ENCODE measurements around the gene NECTIN4.
"Not testable (repeated sequence)": the region's sequence is repeated elsewhere in the genome, so short reads cannot be mapped to it uniquely, and the experiment has no call there.

NECTIN4 gene

GRCh38 chr1:161054232-161054631, 35.1 kb downstream of the NECTIN4 start:
- DNase-seq (ENCODE audit: low read depth in 2 of 2) = no peak

- no peak for DNase-seq (ENCODE audit: low read depth in 2 of 2)
Observed at GRCh38 chr1:161052899-161053298, 36.5 kb downstream of the NECTIN4 start.

- no peak for DNase-seq (ENCODE audit: low read depth in 2 of 2)
Observed at GRCh38 chr1:161051219-161051618, 38.1 kb downstream of the NECTIN4 start.

- DNase-seq (ENCODE audit: low read depth in 2 of 2) = no peak
Observed at GRCh38 chr1:161048949-161049722, 40.2 kb downstream of the NECTIN4 start.

- no peak for DNase-seq (ENCODE audit: low read depth in 2 of 2)
Observed at GRCh38 chr1:161047436-161048420, 41.6 kb downstream of the NECTIN4 start.

- DNase-seq (ENCODE audit: low read depth in 2 of 2) = no peak
Observed at GRCh38 chr1:161046605-161047228, 42.6 kb downstream of the NECTIN4 start.

- DNase-seq (ENCODE audit: low read depth in 2 of 2) = peak; percentile 84
Observed at GRCh38 chr1:161045736-161046604, 43.4 kb downstream of the NECTIN4 start, which contains the start of gene USF1. TSS of gene USF1 (minus strand) at chr1:161045977. CDS start at chr1:161043275, 2,702 bp downstream.

- DNase-seq (ENCODE audit: low read depth in 2 of 2) = peak in 1 of 2 donors; percentile 31
Observed at GRCh38 chr1:161044908-161045735, 44.2 kb downstream of the NECTIN4 start.

GRCh38 chr1:161044535-161044907, 44.8 kb downstream of the NECTIN4 start:
- DNase-seq (ENCODE audit: low read depth in 2 of 2) = no peak

- DNase-seq (ENCODE audit: low read depth in 2 of 2) = no peak
Observed at GRCh38 chr1:161039546-161039945, 49.8 kb downstream of the NECTIN4 start.

- no peak for DNase-seq (ENCODE audit: low read depth in 2 of 2)
Observed at GRCh38 chr1:161039154-161039545, 50.2 kb downstream of the NECTIN4 start.

- DNase-seq (ENCODE audit: low read depth in 2 of 2) = peak; percentile 68 to 71
Observed at GRCh38 chr1:161038523-161039153, 50.7 kb downstream of the NECTIN4 start, which contains the start of gene TSTD1. TSS of gene TSTD1 (minus strand) at chr1:161038964. CDS start at chr1:161038889, 75 bp downstream.

GRCh38 chr1:161037661-161038522, 51.5 kb downstream of the NECTIN4 start:
- DNase-seq (ENCODE audit: low read depth in 2 of 2) = no peak

GRCh38 chr1:161033751-161034150, 55.6 kb downstream of the NECTIN4 start:
- no peak for DNase-seq (ENCODE audit: low read depth in 2 of 2)

GRCh38 chr1:161032409-161032808, 56.9 kb downstream of the NECTIN4 start:
- no peak for DNase-seq (ENCODE audit: low read depth in 2 of 2)

GRCh38 chr1:161031874-161032273, 57.5 kb downstream of the NECTIN4 start:
- DNase-seq (ENCODE audit: low read depth in 2 of 2) = no peak

- not testable (repeated sequence) for DNase-seq (ENCODE audit: low read depth in 2 of 2)
Observed at GRCh38 chr1:161029466-161029865, 59.9 kb downstream of the NECTIN4 start.

GRCh38 chr1:161026954-161027353, 62.4 kb downstream of the NECTIN4 start:
- not testable (repeated sequence) for DNase-seq (ENCODE audit: low read depth in 2 of 2)

GRCh38 chr1:161022432-161022831, 66.9 kb downstream of the NECTIN4 start:
- DNase-seq (ENCODE audit: low read depth in 2 of 2) = not testable (repeated sequence)
